Endothelial cell (in vitro differentiated cells): Measurements from ENCODE around the gene UBE2L3. TPM values are rescaled to one million over a fixed set of nuclear protein-coding genes. Genes with fewer than 3 reads are reported as not detected.

ENCODE experiments used
- DNase-seq: peaks from one replicate; pipeline ENCODE4 v3.0.0; 2021; ENCODE audit warnings: low spot score
- H3K27ac Mint-ChIP-seq: one replicate; pipeline ENCODE4 v1.8.0; 2021; ENCODE audit warnings: mixed read lengths, inconsistent platforms; ENCODE audit not compliant: unreplicated experiment
- H3K27me3 Mint-ChIP-seq: one replicate; pipeline ENCODE4 v1.8.0; 2021; ENCODE audit warnings: mild to moderate bottlenecking, moderate library complexity, mixed read lengths, inconsistent platforms; ENCODE audit not compliant: unreplicated experiment
- H3K36me3 Mint-ChIP-seq: one replicate; pipeline ENCODE4 v1.8.0; 2021; ENCODE audit warnings: mild to moderate bottlenecking, low read depth, mixed read lengths, inconsistent platforms; ENCODE audit not compliant: unreplicated experiment
- H3K4me1 Mint-ChIP-seq: one replicate; pipeline ENCODE4 v1.8.0; 2021; ENCODE audit warnings: mild to moderate bottlenecking, mixed read lengths, inconsistent platforms; ENCODE audit not compliant: unreplicated experiment
- H3K4me3 Mint-ChIP-seq: one replicate; pipeline ENCODE4 v1.8.0; 2021; ENCODE audit warnings: mild to moderate bottlenecking, mixed read lengths, inconsistent platforms; ENCODE audit not compliant: unreplicated experiment
- H3K9me3 Mint-ChIP-seq: one replicate; pipeline ENCODE4 v1.8.0; 2021; ENCODE audit warnings: mixed read lengths, inconsistent platforms; ENCODE audit not compliant: unreplicated experiment
- CTCF ChIP-seq: fragments of 200-600 bp; sonication (generic); IDR thresholded peaks from one replicate; pipeline ENCODE4 v1.5.0; 2021; ENCODE audit warnings: antibody characterized with exemption; ENCODE audit not compliant: unreplicated experiment
- total RNA-seq: library from RNA; stranded (reverse); fragmentation: NEBNext Ultra II Directional; extraction: Animal tissue kit (Norgen Biotek cat#: 25700); gene quantifications from one replicate; pipeline ENCODE4 v1.2.1, GENCODE V29; 2021; ENCODE audit not compliant: unreplicated experiment

UBE2L3 gene
- total RNA-seq, 1 donor from 2014 or later: 62.2 TPM

GRCh38 chr22:21652010-21652546 lies 84.6 kb downstream of the UBE2L3 start:
- Mint-ChIP-seq H3K36me3 (peaks cover 6% of the 10 kb centered on the region), H3K4me1 (peaks cover 16% of the 10 kb centered on the region), H3K27ac (no peak overlapping the region), H3K9me3 (no peaks in the 10 kb centered on the region), H3K4me3 (peak overlapping the region; percentile 89), H3K27me3 (peaks cover 7% of the 10 kb centered on the region)
- DNase-seq: peak; percentile 83
- no peak for TF ChIP-seq CTCF

- Mint-ChIP-seq H3K27ac (no peak overlapping the region), H3K27me3 (peaks cover 7% of the 10 kb centered on the region), H3K36me3 (peaks cover 6% of the 10 kb centered on the region), H3K4me3 (peak overlapping the region; percentile 89), H3K4me1 (peaks cover 16% of the 10 kb centered on the region), H3K9me3 (no peaks in the 10 kb centered on the region)
- no peak for TF ChIP-seq CTCF
- DNase-seq: no peak
These were observed 85.3 kb downstream of the UBE2L3 start for GRCh38 chr22:21652547-21653545.

- Mint-ChIP-seq H3K9me3 (no peaks in the 10 kb centered on the region), H3K4me1 (peaks cover 10% of the 10 kb centered on the region), H3K36me3 (peaks cover 6% of the 10 kb centered on the region), H3K27me3 (peaks cover 8% of the 10 kb centered on the region), H3K27ac (no peak overlapping the region), H3K4me3 (peak overlapping the region; percentile 84)
- DNase-seq: no peak
- no peak for TF ChIP-seq CTCF
These were observed 89.5 kb downstream of the UBE2L3 start for GRCh38 chr22:21657020-21657359.

- no peak overlapping the region for H3K27ac Mint-ChIP-seq
- peak; percentile 28 for TF ChIP-seq CTCF
- H3K9me3 Mint-ChIP-seq: no peaks in the 10 kb centered on the region
- peak overlapping the region; percentile 85 for H3K4me3 Mint-ChIP-seq
- H3K4me1 Mint-ChIP-seq: peaks cover 10% of the 10 kb centered on the region
- peaks cover 8% of the 10 kb centered on the region for H3K27me3 Mint-ChIP-seq
- DNase-seq: peak; percentile 64
- H3K36me3 Mint-ChIP-seq: peaks cover 6% of the 10 kb centered on the region
These were observed 90.0 kb downstream of the UBE2L3 start for GRCh38 chr22:21657360-21658032.
